WTC11 (cell line): ENCODE data around the gene MYLK.

Experiments
- CREB1 ChIP-seq: sonication (generic); formaldehyde crosslinking; IDR thresholded peaks from 2 replicates; pipeline ENCODE4 v1.8.0; 2023; ENCODE audit warnings: mild to moderate bottlenecking, missing genetic modification reagents
- CREM ChIP-seq: sonication (generic); formaldehyde crosslinking; IDR thresholded peaks from 2 replicates; pipeline ENCODE4 v1.8.1; 2022; ENCODE audit warnings: mild to moderate bottlenecking, missing genetic modification reagents, moderate library complexity
- EMX1 ChIP-seq: fragments of 250-450 bp; sonication (Bioruptor Pico); IDR thresholded peaks from 2 replicates; pipeline ENCODE4 v1.8.0; 2021; ENCODE audit warnings: mild to moderate bottlenecking
- FOXK1 ChIP-seq: sonication (generic); formaldehyde crosslinking; IDR thresholded peaks from 2 replicates; pipeline ENCODE4 v1.8.0; 2022; ENCODE audit warnings: mild to moderate bottlenecking, moderate library complexity, missing genetic modification reagents
- MXD4 ChIP-seq: fragments of 250-450 bp; sonication (Bioruptor Pico); IDR thresholded peaks from 2 replicates; pipeline ENCODE4 v1.8.0; 2021; ENCODE audit warnings: mild to moderate bottlenecking, moderate library complexity, borderline replicate concordance
- TP53 ChIP-seq: sonication (generic); formaldehyde crosslinking; IDR thresholded peaks from 2 replicates; pipeline ENCODE4 v1.8.1; 2023; ENCODE audit warnings: mild to moderate bottlenecking, missing genetic modification reagents
- TF ChIP-seq, protein P1 (sequence below): sonication (generic); formaldehyde crosslinking; IDR thresholded peaks from 2 replicates; pipeline ENCODE4 v1.8.0; 2022; ENCODE audit warnings: mild to moderate bottlenecking, missing genetic modification reagents
- TF ChIP-seq, protein P2 (sequence below): sonication (generic); formaldehyde crosslinking; conservative IDR thresholded peaks from 2 replicates; pipeline ENCODE4 v1.8.1; 2023; ENCODE audit warnings: mild to moderate bottlenecking, low read depth, missing genetic modification reagents, moderate library complexity
- TF ChIP-seq, protein P3 (sequence below): fragments of 200-600 bp; IDR thresholded peaks from 2 replicates; pipeline ENCODE4 v1.8.0; 2022; ENCODE audit warnings: antibody characterized with exemption
- TF ChIP-seq, protein P4 (sequence below): sonication (generic); formaldehyde crosslinking; IDR thresholded peaks from 2 replicates; pipeline ENCODE4 v1.8.1; 2023; ENCODE audit warnings: mild to moderate bottlenecking, moderate library complexity, missing genetic modification reagents
- TF ChIP-seq, protein P5 (sequence below): fragments of 250-450 bp; sonication (Bioruptor Pico); IDR thresholded peaks from 2 replicates; pipeline ENCODE4 v2.1.2; 2022; ENCODE audit warnings: mild to moderate bottlenecking, moderate library complexity
- TF ChIP-seq, protein P6 (sequence below): sonication (generic); formaldehyde crosslinking; IDR thresholded peaks from 2 replicates; pipeline ENCODE4 v1.8.0; 2022; ENCODE audit warnings: mild to moderate bottlenecking, missing genetic modification reagents
- TF ChIP-seq, protein P7 (sequence below): sonication (generic); formaldehyde crosslinking; IDR thresholded peaks from 2 replicates; pipeline ENCODE4 v1.8.1; 2022; ENCODE audit warnings: low read depth, missing genetic modification reagents, borderline replicate concordance

DNA sequence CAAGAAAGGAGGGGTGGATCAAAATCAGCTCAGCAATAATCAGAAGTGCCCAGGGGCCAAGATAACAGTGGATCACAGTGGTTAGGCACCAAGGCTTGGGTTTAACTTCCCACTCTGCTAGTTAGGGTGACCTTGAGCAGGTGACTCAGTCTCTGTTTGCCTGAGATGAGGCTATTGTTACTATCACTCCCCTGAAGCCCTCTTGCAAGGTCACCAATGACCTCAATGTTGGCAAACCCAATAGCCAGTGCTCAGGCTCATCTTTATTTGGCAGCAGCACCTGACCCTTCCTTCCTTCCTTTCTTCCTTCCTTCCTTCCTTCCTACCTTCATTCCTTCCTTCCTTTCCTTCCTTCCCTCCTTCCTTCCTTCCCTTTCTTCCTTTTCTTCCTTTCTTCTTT is 196.8 kb downstream of the MYLK start:
- TF ChIP-seq, protein P1, sequence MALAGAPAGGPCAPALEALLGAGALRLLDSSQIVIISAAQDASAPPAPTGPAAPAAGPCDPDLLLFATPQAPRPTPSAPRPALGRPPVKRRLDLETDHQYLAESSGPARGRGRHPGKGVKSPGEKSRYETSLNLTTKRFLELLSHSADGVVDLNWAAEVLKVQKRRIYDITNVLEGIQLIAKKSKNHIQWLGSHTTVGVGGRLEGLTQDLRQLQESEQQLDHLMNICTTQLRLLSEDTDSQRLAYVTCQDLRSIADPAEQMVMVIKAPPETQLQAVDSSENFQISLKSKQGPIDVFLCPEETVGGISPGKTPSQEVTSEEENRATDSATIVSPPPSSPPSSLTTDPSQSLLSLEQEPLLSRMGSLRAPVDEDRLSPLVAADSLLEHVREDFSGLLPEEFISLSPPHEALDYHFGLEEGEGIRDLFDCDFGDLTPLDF (CRISPR knock-in tag), result no peak
- TF ChIP-seq, protein P2, sequence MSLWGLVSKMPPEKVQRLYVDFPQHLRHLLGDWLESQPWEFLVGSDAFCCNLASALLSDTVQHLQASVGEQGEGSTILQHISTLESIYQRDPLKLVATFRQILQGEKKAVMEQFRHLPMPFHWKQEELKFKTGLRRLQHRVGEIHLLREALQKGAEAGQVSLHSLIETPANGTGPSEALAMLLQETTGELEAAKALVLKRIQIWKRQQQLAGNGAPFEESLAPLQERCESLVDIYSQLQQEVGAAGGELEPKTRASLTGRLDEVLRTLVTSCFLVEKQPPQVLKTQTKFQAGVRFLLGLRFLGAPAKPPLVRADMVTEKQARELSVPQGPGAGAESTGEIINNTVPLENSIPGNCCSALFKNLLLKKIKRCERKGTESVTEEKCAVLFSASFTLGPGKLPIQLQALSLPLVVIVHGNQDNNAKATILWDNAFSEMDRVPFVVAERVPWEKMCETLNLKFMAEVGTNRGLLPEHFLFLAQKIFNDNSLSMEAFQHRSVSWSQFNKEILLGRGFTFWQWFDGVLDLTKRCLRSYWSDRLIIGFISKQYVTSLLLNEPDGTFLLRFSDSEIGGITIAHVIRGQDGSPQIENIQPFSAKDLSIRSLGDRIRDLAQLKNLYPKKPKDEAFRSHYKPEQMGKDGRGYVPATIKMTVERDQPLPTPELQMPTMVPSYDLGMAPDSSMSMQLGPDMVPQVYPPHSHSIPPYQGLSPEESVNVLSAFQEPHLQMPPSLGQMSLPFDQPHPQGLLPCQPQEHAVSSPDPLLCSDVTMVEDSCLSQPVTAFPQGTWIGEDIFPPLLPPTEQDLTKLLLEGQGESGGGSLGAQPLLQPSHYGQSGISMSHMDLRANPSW (CRISPR knock-in tag), result no peak
- TF ChIP-seq, protein P3, sequence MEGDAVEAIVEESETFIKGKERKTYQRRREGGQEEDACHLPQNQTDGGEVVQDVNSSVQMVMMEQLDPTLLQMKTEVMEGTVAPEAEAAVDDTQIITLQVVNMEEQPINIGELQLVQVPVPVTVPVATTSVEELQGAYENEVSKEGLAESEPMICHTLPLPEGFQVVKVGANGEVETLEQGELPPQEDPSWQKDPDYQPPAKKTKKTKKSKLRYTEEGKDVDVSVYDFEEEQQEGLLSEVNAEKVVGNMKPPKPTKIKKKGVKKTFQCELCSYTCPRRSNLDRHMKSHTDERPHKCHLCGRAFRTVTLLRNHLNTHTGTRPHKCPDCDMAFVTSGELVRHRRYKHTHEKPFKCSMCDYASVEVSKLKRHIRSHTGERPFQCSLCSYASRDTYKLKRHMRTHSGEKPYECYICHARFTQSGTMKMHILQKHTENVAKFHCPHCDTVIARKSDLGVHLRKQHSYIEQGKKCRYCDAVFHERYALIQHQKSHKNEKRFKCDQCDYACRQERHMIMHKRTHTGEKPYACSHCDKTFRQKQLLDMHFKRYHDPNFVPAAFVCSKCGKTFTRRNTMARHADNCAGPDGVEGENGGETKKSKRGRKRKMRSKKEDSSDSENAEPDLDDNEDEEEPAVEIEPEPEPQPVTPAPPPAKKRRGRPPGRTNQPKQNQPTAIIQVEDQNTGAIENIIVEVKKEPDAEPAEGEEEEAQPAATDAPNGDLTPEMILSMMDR, result no peak
- TF ChIP-seq CREM (CRISPR knock-in tag) (no peak), FOXK1 (CRISPR knock-in tag) (no peak), CREB1 (no peak), MXD4 (CRISPR knock-in tag) (no peak), EMX1 (CRISPR knock-in tag) (no peak), TP53 (CRISPR knock-in tag) (no peak)
- TF ChIP-seq, protein P4, sequence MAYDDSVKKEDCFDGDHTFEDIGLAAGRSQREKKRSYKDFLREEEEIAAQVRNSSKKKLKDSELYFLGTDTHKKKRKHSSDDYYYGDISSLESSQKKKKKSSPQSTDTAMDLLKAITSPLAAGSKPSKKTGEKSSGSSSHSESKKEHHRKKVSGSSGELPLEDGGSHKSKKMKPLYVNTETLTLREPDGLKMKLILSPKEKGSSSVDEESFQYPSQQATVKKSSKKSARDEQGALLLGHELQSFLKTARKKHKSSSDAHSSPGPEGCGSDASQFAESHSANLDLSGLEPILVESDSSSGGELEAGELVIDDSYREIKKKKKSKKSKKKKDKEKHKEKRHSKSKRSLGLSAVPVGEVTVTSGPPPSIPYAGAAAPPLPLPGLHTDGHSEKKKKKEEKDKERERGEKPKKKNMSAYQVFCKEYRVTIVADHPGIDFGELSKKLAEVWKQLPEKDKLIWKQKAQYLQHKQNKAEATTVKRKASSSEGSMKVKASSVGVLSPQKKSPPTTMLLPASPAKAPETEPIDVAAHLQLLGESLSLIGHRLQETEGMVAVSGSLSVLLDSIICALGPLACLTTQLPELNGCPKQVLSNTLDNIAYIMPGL (CRISPR knock-in tag), result no peak
- TF ChIP-seq, protein P5, sequence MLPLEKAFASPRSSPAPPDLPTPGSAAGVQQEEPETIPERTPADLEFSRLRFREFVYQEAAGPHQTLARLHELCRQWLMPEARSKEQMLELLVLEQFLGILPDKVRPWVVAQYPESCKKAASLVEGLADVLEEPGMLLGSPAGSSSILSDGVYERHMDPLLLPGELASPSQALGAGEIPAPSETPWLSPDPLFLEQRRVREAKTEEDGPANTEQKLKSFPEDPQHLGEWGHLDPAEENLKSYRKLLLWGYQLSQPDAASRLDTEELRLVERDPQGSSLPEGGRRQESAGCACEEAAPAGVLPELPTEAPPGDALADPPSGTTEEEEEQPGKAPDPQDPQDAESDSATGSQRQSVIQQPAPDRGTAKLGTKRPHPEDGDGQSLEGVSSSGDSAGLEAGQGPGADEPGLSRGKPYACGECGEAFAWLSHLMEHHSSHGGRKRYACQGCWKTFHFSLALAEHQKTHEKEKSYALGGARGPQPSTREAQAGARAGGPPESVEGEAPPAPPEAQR (CRISPR knock-in tag), result no peak
- TF ChIP-seq, protein P6, sequence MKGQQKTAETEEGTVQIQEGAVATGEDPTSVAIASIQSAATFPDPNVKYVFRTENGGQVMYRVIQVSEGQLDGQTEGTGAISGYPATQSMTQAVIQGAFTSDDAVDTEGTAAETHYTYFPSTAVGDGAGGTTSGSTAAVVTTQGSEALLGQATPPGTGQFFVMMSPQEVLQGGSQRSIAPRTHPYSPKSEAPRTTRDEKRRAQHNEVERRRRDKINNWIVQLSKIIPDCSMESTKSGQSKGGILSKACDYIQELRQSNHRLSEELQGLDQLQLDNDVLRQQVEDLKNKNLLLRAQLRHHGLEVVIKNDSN (CRISPR knock-in tag), result no peak
- TF ChIP-seq, protein P7, sequence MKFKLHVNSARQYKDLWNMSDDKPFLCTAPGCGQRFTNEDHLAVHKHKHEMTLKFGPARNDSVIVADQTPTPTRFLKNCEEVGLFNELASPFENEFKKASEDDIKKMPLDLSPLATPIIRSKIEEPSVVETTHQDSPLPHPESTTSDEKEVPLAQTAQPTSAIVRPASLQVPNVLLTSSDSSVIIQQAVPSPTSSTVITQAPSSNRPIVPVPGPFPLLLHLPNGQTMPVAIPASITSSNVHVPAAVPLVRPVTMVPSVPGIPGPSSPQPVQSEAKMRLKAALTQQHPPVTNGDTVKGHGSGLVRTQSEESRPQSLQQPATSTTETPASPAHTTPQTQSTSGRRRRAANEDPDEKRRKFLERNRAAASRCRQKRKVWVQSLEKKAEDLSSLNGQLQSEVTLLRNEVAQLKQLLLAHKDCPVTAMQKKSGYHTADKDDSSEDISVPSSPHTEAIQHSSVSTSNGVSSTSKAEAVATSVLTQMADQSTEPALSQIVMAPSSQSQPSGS, result no peak
